OCI-LY3 (cell line): ENCODE data around the gene FGGY.

Source experiments
- H2AFZ ChIP-seq: fragments of 200-600, 300-600 bp; shearing (Covaris generic); 2 replicates; pipeline ENCODE4 v1.6.0; 2014; ENCODE audit warnings: antibody characterized with exemption, low read depth, low read length
- H3K27ac ChIP-seq: fragments of 200-600, 300-600 bp; sonication (generic); 2 replicates; pipeline ENCODE4 v1.5.1; 2014; ENCODE audit warnings: mild to moderate bottlenecking, low read length, moderate library complexity, mixed read lengths
- H3K27me3 ChIP-seq: fragments of 200-600, 300-600 bp; sonication (generic); 2 replicates; pipeline ENCODE4 v1.6.1; 2014; ENCODE audit warnings: low read depth, low read length, mixed read lengths
- H3K36me3 ChIP-seq: fragments of 200-600, 300-600 bp; sonication (generic); replicated peaks from 2 replicates; pipeline ENCODE3; 2014; ENCODE audit warnings: low read depth, low read length, mixed read lengths
- H3K4me1 ChIP-seq: fragments of 300-600, 200-600 bp; sonication (generic); 2 replicates; pipeline ENCODE4 v1.6.1; 2014; ENCODE audit warnings: low read length, mixed read lengths
- H3K4me2 ChIP-seq: fragments of 200-600, 300-600 bp; sonication (generic); 2 replicates; pipeline ENCODE4 v1.6.1; 2014; ENCODE audit warnings: low read length, mixed read lengths
- H3K4me3 ChIP-seq: fragments of 300-600, 200-600 bp; sonication (generic); 2 replicates; pipeline ENCODE4 v1.5.1; 2014; ENCODE audit warnings: antibody characterized with exemption, mild to moderate bottlenecking, low read length, moderate library complexity
- H3K79me2 ChIP-seq: fragments of 300-600, 200-600 bp; shearing (Covaris generic); 2 replicates; pipeline ENCODE4 v1.6.1; 2014; ENCODE audit warnings: mild to moderate bottlenecking, low read length, mixed read lengths
- H3K9ac ChIP-seq: fragments of 300-600, 200-600 bp; shearing (Covaris generic); 2 replicates; pipeline ENCODE4 v1.6.0; 2014; ENCODE audit warnings: mild to moderate bottlenecking, low read length, moderate library complexity
- H3K9me3 ChIP-seq: fragments of 200-600, 300-600 bp; shearing (Covaris generic); 2 replicates; pipeline ENCODE4 v1.6.1; 2014; ENCODE audit warnings: low read length, mixed read lengths; ENCODE audit not compliant: insufficient read depth
- H4K20me1 ChIP-seq: fragments of 200-600, 300-600 bp; sonication (generic); 2 replicates; pipeline ENCODE4 v1.6.1; 2016; ENCODE audit warnings: low read length, mixed read lengths; ENCODE audit not compliant: insufficient read depth
- EZH2phosphoT487 ChIP-seq: fragments of 200-600 bp; shearing (Covaris generic); IDR thresholded peaks from 2 replicates; pipeline ENCODE4 v1.6.1; 2018; ENCODE audit warnings: antibody characterized with exemption, mixed run types, low read depth
- TF ChIP-seq, protein P1 (sequence below): fragments of 200-600, 300-600 bp; sonication (generic); IDR thresholded peaks from 2 replicates; pipeline ENCODE4 v1.5.1; 2014; ENCODE audit warnings: antibody characterized with exemption, low read length, low read depth

Gene FGGY

DNA sequence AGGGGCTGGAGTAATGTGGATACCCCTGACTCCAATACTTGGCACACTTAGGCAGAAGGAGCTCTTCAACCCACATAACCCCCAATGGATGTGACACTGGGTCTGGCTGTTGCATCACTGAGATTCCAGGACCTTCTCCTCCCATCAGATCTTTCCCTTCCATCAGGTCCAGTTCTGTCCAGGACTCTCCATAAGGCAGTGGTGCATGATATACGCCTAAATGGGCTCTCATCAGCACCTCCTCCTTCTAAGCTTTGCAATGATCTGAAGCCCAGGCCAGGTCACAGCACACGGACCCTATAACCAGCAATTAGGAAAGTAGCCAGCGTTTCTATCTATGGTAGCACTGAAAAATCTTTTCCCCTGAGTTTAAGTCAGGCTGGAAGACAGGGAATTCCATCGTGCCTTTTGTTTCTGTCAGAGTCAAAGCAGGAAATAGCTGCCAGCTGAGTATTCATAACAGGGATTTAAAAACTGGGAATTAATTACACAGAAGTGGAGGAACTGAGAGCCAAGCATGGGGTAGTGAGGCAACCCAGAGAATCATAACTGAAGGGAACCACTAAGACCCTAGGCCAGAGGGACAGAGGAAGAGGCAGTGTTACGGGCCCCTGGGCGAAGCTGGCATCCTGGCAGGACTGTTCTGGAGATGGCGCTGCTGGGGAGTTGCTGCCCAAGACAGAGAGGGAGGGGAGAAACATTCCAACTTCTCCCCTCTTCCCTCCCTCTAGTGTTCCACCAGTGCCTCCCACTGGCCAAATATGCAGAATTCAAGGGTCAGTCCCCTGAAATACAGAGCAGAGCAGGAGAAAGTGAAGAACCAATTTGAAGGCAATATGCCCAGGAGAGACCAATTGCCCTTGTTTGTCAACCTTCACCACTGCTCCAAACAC is 480.3 kb downstream of the FGGY start:
- Histone ChIP-seq H3K9ac (no peak overlapping the region), H3K4me2 (no peak overlapping the region), H4K20me1 (no peaks in the 10 kb centered on the region), H3K9me3 (no peaks in the 10 kb centered on the region), H3K4me1 (no peaks in the 10 kb centered on the region), H3K27me3 (no peaks in the 10 kb centered on the region), H3K79me2 (no peaks in the 10 kb centered on the region), H3K27ac (no peak overlapping the region), H2AFZ (no peak overlapping the region), H3K36me3 (no peaks in the 10 kb centered on the region), H3K4me3 (no peak overlapping the region)
- TF ChIP-seq EZH2phosphoT487, result no peak
- TF ChIP-seq, protein P1, sequence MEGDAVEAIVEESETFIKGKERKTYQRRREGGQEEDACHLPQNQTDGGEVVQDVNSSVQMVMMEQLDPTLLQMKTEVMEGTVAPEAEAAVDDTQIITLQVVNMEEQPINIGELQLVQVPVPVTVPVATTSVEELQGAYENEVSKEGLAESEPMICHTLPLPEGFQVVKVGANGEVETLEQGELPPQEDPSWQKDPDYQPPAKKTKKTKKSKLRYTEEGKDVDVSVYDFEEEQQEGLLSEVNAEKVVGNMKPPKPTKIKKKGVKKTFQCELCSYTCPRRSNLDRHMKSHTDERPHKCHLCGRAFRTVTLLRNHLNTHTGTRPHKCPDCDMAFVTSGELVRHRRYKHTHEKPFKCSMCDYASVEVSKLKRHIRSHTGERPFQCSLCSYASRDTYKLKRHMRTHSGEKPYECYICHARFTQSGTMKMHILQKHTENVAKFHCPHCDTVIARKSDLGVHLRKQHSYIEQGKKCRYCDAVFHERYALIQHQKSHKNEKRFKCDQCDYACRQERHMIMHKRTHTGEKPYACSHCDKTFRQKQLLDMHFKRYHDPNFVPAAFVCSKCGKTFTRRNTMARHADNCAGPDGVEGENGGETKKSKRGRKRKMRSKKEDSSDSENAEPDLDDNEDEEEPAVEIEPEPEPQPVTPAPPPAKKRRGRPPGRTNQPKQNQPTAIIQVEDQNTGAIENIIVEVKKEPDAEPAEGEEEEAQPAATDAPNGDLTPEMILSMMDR, result no peak

DNA sequence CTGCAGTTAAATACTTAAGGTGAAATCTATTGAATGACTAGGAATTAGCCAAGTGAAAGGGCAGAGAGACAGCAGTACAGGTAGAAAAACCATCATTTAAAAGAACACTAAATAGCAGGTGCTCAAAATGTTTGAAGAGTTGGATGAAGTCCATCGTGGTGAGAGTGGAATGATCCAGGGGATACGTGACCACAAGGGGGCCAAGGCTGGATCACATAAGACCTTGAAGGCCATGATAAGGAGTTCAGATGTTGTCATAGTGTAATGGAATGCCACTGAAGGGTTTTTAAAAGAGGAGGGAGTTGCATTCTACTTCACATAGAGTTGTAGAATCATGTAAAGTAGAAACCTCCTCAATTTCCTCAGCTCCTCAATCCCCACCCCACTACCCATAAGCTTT is 483.1 kb downstream of the FGGY start:
- Histone ChIP-seq H3K4me1 (no peaks in the 10 kb centered on the region), H3K79me2 (no peaks in the 10 kb centered on the region)

DNA sequence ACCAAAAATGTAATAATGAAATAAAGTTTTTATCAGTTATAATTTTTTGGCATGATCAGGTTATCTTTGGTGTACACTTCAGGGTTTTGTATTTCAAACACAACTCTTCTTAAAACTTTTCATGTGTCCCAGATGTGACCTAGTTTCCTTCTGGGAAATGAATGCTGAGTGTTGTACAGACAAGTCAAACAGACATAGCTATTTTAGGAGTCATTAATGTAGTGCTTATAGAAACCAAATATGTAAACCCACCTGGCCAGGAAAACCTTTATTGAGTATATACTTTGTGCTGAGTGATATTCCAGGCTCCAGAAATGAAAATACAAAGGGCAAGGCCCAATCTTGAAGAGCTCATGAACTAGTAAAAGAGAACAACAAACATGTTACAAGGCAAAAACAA is 491.9 kb downstream of the FGGY start:
- no peak for TF ChIP-seq EZH2phosphoT487
- TF ChIP-seq, protein P1, result no peak
- H3K79me2 ChIP-seq, result no peaks in the 10 kb centered on the region
- no peak overlapping the region for H3K4me3 ChIP-seq
- H3K9me3 ChIP-seq, result no peaks in the 10 kb centered on the region
- no peak overlapping the region for H3K9ac ChIP-seq
- no peaks in the 10 kb centered on the region for H3K36me3 ChIP-seq
- no peak overlapping the region for H2AFZ ChIP-seq
- no peaks in the 10 kb centered on the region for H3K4me1 ChIP-seq
- H3K27me3 ChIP-seq, result no peaks in the 10 kb centered on the region
- no peak overlapping the region for H3K4me2 ChIP-seq
- H4K20me1 ChIP-seq, result no peaks in the 10 kb centered on the region
- H3K27ac ChIP-seq, result no peak overlapping the region

More for the DNA sequence above, 483.1 kb downstream of the FGGY start:
- Histone ChIP-seq H3K9ac (no peak overlapping the region), H3K4me2 (no peak overlapping the region), H3K9me3 (no peaks in the 10 kb centered on the region), H3K27me3 (no peaks in the 10 kb centered on the region), H4K20me1 (no peaks in the 10 kb centered on the region), H3K4me3 (no peak overlapping the region), H2AFZ (no peak overlapping the region), H3K36me3 (no peaks in the 10 kb centered on the region), H3K27ac (no peak overlapping the region)
- TF ChIP-seq, protein P1, result no peak; the same call in 1 of the 2 replicates
- no peak for TF ChIP-seq EZH2phosphoT487

DNA sequence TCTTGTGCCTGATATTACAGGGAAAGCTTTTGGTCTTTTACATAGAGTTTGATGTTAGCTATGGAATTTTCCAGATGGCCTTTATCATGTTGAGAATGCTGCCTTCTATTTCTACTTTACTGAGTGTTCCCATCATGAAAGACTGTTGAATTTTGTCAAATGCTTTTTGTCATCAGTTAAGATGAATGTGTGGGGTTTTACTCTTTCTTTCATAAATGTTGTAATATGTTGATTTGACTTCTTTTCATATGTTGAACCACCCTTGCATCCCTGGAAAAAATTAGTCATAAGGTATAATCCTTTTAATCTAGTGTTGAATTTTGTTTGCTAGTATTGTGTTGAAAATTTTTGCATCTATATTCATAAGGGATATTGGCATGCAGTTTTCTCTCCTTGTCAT is 501.7 kb downstream of the FGGY start:
- Histone ChIP-seq H3K27me3 (no peaks in the 10 kb centered on the region), H2AFZ (no peak overlapping the region), H3K36me3 (no peaks in the 10 kb centered on the region), H3K4me1 (no peaks in the 10 kb centered on the region), H3K27ac (no peak overlapping the region), H3K4me3 (no peak overlapping the region), H3K9me3 (no peaks in the 10 kb centered on the region), H3K4me2 (no peak overlapping the region), H3K9ac (no peak overlapping the region), H3K79me2 (no peaks in the 10 kb centered on the region), H4K20me1 (no peaks in the 10 kb centered on the region)
- TF ChIP-seq, protein P1, result no peak
- TF ChIP-seq EZH2phosphoT487, result no peak
